GM08714 (cell line): Measurements from ENCODE around the gene ARID1B.

Experiments used
- H3K4me3 ChIP-seq: fragments of 200-500 bp; sonication (Bioruptor generic); 2 replicates; pipeline ENCODE4 v1.5.1; 2014; ENCODE audit warnings: mild to moderate bottlenecking, low read length, inconsistent platforms
- ZNF274 ChIP-seq: IDR thresholded peaks from 2 replicates; pipeline ENCODE4 v1.6.1; 2012; ENCODE audit warnings: mild to moderate bottlenecking, low read depth, low read length

ARID1B gene

DNA sequence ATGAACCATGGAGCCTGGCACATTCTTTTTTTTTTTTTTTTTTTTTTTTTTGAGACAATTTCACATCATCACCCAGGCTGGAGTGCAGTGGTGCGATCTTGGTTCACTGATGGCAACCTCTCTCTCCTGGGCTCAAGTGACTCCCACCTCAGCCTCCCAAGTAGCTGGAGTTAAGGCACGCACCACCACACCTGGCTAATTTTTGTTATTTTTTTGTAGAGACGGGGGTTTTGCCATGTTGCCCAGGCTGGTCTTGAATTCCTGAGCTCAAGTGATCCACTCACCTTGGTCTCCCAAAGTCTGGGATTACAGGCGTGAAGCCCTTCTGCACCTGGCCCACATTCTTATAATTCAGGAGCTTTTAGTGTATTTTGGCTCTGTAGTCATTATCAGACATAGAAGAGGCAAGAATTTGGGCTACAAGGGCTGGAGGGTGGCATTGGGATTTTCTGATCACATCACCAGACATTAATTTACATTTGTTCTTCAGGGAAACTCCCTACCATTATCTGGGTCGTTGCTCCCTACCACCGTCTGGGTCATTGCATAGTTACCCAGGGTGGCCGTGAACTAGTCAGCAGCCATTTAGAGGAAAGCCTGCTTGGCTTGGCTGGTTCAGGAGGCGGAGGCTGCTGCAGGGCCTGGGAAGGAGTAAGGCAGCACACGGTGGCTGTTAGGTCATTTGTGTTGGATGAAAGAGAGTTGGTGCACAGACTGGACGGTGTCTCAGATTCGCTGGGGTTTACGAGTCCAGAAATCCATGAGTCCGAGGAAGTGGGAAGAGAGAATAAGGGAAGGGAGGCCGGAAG, 17.6 kb downstream of the ARID1B start:
- H3K4me3 ChIP-seq: no peak overlapping the region
- TF ChIP-seq ZNF274: no peak

DNA sequence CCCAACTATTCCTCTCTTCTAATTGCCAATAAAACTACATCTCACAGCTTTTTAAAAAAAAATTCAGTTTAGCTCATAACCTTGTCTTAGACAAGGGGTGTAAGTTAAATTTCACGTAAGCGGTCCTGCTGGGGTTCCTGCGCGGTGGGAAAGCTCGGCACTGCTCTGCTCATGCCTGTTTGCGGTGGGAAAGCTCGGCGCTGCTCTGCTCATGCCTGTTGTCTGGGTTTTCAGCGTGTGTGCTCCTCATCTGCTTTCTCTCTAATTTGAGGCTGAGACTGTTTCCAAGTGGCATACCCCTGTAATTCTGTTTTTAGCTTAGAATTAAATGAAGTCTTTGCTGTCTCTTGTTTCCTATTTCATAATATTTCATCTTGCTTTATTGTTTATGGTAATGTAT, 18.6 kb downstream of the ARID1B start:
- TF ChIP-seq ZNF274: no peak
- no peak overlapping the region; the same call in 1 of the 2 replicates for H3K4me3 ChIP-seq

DNA sequence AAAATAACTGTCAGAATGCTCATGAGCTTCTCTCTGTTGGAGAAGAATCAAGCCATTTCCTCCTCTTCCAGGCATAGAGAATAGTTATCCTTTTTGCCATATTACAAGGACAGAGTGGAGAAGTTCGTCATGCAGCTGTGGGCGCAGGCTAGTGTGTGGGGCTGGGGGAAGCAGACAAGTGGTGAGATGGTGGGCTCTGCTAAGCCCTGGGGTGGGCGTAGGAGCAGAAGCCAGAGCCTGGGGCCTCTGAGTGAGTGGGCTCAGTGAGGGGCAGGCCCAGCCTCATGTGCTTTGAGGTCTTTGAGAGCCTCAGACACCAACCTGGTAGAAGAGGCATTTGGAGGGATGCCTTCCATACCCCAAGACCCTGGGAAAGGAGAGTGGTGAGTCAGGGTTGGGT, 19.4 kb downstream of the ARID1B start:
- no peak overlapping the region for H3K4me3 ChIP-seq

DNA sequence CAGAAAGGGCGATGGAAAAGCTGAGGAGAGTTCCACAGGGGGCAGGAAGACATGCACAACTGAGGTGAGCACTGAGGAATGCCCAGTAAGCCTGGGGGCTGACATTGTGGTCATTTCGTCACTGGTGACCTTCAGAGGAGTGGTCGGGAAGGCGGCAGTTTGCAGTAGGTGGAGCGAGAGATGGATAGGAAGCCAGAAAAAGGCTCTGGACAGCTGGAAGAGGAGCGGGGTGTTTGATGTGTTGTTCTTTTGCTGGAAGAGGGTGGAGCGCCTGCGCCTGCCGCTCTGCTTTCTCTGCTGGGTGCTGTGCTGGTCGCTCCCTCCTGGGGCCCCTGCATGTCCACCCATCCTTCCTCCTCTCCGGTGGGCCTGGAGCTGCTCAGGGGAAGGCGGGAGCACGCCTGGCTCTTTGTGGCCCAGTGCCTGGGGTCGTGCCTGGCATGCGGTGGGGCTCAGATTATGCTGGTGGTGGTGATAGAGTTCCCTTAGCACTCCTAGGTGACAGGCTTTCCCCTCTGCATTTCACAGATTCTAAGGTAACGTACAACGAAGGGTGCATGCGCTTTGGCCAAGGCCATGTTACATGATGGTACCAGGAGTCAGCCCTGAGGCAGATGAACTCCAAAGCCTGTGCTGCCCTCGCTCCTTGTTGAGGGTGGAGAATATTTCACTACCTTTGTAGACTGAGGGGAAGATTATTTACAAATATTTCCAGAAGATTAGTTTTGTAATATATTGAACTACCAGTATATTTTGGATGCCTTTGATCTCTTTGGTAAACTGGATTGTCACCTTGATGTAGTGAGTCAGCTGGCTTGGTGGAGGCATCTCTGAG, 20.9 kb downstream of the ARID1B start:
- no peak for TF ChIP-seq ZNF274
- no peak overlapping the region for H3K4me3 ChIP-seq

More for the DNA sequence above, 19.4 kb downstream of the ARID1B start:
- no peak for TF ChIP-seq ZNF274

DNA sequence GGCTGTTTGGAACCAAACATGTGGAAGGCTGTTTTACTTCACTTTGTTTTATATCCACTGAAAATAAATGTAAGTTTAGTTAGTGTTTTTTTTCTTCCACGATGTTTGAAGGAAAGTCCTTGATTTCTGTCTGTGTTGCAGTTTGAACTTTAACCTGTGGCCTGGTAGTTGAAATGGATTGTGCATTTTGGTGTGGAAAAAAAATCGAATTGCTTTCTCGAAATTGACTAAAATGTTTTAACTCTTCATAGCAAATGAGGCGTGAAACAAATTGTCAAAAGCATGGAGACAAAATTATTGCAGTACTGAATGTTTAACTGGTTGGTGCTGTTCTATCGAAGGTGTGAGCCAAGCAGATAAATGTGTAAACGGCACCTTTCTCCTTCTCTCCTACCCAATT, 24.5 kb downstream of the ARID1B start:
- no peak overlapping the region for H3K4me3 ChIP-seq
- TF ChIP-seq ZNF274: no peak

DNA sequence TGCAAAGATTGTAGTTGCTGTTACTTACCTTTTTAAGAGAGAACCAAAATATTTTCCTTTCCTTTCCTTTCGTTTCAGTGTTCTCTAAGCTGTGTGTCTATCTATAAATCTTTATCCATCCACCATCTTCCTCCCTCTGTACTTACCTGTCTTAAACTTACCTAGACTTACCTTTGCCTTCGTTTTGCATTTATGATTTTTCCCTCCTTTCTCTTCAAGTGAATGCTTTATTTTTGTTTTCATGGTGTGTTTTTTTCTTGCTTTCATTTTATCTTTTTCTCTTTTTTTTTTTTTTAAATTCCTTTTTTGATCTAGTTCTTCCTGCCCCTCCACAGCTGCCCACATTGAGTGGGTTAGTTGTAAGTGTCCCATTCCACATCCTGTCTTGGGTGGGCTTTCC, 26.2 kb downstream of the ARID1B start:
- no peak for TF ChIP-seq ZNF274
- no peak overlapping the region for H3K4me3 ChIP-seq

DNA sequence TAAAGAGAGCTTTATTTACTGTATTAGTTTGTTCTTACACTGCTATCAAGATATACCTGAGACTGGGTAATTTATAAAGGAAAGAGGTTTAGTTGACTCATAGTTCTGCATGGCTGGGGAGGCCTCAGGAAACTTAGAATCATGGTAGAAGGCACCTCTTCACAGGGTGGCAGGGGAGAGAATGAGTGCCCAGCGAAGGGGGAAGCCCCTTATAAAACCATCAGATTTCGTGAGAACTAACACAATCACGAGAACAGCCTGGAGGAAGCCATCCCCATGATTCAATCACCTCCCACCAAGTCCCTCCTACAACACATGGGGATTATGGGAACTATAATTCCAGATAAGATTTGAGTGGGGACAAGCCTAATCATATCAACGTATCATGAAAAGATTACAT, 27.2 kb downstream of the ARID1B start:
- no peak overlapping the region for H3K4me3 ChIP-seq
- no peak for TF ChIP-seq ZNF274

DNA sequence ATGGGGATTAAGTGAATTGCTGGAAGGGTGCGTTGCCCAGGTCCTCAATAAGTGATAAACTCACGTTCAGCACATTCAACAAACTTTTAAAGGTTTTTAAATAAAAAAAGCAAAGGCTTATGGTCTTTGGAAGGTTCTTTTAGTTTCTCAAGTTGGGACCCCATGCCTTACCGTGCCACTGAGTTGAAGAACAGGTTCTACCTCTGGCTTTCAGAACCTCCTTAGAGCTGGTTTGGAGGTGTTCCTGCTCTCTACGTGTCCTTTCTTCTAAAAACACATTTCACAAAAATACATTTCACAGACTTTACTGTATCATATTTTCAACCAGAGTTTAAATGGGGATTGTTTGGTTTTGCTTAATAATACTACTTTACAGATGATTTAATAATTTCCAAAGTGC, 29.0 kb downstream of the ARID1B start:
- TF ChIP-seq ZNF274: no peak
- no peak overlapping the region for H3K4me3 ChIP-seq

DNA sequence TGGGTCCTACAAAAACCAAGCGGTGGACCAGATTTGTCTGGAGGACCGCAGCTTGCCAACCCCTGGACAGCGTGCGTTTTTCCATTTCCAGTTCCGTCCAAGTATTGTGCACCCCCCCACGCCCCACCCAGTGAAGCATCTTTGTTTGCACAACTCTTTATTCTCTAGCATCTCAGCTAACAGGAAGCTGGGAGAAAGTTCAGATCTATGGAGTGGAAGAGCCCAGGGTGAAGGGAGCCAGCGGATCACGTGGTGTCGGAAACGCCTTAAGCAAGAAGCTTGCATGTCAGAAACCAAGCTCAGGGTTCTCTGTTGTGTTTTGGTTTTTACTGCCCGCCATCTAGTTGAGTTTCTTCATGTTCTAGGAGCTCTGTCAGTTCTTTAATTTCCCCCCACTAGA, 29.9 kb downstream of the ARID1B start:
- no peak overlapping the region for H3K4me3 ChIP-seq
- no peak for TF ChIP-seq ZNF274

DNA sequence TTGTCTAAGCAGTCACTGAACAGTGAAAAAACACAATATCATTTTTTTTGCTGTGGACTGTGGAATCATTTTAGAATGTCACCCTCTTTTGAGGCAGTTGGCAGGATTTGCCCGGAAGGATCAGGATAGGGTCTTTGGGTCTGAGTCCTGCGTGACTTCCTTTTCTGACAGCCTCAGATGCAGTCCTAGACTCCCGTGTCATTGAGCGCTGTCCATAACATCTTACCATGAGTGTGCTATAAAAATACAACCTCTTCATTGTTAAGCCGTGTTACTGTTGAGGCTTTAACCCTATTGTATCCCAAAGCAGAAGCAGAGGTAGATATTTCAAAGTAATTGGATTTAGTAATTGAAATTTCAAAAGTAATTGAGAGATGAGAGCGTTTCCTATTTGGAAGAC, 30.6 kb downstream of the ARID1B start:
- no peak for TF ChIP-seq ZNF274
- no peak overlapping the region for H3K4me3 ChIP-seq

DNA sequence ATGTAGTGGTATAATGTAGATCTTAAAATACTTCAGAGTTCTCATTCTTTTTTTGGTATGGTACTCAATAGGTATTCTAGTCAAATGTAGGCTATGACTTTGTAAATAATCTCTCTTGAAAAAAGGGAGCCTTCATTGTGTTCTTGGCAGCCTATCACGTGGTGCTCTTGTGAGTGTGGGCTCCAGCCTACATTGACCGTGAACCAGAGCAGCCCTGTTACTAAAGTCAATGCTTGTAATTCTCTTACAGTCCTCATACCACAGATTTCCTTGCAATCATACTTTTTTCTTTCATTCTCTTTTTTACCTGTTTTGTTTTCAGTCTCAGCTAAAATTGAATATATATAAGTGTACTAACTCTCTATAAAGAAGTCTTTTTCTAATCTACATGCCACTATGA, 31.1 kb downstream of the ARID1B start:
- no peak for TF ChIP-seq ZNF274
- no peak overlapping the region for H3K4me3 ChIP-seq

DNA sequence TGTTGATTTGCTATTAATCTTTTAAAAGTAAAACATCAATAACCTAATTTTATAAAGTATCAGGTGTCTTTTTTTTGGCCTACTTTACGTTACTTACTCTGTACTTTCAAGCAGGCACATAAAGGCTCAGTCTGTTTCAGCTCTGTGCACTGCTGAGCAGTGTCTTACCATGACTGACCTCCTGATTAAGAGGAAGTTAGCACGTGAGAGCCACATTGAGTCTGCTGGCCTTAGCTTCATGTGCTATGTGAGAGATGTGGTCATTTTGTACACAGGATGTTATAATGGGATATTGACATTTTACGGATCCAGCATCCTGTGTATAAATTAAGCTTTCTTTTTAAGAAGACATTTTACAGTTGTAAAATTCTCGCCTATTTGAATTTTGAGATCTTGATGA, 31.9 kb downstream of the ARID1B start:
- TF ChIP-seq ZNF274: no peak
- H3K4me3 ChIP-seq: no peak overlapping the region

DNA sequence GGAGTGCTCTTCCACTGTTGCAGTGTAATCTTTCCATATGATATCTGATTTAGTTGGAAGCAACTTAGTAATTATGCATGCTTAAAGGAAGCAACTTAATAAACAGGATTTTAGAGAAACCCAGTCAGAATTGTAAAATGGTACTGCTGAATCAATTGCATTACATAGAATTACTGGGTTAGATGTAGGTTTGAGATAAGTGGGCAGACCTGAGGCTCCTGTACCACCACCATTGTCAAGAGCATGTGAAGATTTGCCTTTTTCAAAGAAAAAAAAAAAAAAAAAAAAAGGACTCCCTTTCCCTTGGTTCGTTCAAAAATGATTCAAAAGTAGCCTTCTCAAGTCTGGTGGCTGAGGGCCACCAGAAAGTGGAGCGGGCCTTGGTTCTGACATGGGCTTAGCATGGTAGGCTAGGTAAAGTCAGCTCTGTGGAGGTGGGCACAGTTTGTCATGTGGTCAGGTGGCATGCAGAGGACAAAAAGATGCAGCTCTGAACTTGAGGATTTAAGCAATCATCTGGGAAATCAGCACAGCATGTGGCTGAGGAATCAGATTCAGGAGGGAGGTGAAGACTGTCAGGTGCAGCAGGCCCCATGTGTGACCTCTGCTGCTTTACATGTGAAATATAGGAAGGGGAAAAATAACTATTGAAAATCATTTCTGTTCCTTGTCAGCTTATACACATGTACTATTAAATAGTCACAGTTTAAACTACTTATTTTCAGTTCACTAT, 32.4 kb downstream of the ARID1B start:
- no peak overlapping the region for H3K4me3 ChIP-seq
- TF ChIP-seq ZNF274: no peak

DNA sequence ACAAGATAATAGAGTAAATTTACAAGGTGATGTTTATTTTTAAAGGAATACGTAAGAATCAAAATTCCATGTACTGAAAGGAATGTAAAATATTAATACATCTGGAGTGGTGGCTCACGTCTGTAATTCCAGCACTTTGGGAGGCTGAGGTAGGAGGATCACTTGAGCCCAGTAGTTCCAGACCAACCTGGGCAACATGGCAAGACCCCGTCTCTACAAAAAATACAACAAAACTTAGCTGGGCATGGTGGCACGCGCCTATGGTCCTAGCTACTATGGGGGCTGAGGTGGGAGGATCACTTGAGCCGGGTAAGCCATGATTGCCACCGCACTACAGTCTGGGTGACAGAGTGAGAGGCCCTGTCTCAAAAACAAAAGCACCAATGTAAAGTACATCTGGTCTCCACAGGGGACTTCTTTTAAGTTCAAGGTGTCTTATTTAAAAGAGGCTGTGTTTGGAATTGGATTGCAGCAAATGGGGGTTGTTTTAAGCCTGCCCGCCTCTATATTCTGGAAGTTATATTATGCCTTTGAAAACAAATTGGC, 36.9 kb downstream of the ARID1B start:
- no peak for TF ChIP-seq ZNF274
- no peak overlapping the region for H3K4me3 ChIP-seq
